ENCODE measurements around the gene GALK1. TPM values are rescaled to one million over a fixed set of nuclear protein-coding genes. Genes with fewer than 3 reads are reported as not detected.

The GALK1 gene
- total and polyA plus RNA-seq, 9 of the 15 experiments (the other 6 are each of a cell fraction or from before 2014, with no cell fraction given): 0.45 to 51.6 (median 17.4) TPM

DNA sequence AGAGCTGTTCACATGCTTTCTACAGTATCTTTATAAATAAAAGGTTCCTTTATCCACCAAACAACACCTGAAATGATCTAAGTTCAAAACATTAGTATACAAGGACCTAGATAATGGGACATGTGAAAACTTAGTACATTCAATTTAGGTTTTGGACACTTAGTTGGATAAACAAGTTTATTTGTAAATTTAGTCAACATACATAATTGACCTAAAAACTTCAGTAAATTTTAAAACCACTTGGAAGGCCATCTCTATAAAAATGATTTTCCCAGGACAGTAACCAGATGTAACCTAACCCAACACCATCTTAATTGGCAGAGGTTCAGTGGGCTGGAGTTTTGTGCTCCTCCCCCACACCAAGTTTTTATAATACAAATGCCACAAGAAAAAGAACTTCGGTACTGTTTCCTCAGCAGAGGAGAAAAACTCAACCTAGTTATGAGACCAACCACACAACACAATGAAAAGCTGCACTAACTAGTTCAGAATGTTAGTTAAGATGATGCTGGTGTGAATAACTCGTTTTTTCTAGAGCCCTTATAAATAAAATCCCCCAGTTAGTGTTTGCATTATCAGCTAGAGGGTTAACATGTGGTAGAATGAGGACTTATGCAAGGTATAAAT lies 12.4 kb upstream of the GALK1 start (continued):
- no peak for TF ChIP-seq CTCF (IDR thresholded peaks at IDR 0.05 in 2 of 3, conservative IDR thresholded peaks at IDR 0.05 in 1 of 3; ENCODE audit: insufficient read depth in 2 of 3, low read depth in 1 of 3, low read length in 3 of 3)
- TF ChIP-seq, protein P1, sequence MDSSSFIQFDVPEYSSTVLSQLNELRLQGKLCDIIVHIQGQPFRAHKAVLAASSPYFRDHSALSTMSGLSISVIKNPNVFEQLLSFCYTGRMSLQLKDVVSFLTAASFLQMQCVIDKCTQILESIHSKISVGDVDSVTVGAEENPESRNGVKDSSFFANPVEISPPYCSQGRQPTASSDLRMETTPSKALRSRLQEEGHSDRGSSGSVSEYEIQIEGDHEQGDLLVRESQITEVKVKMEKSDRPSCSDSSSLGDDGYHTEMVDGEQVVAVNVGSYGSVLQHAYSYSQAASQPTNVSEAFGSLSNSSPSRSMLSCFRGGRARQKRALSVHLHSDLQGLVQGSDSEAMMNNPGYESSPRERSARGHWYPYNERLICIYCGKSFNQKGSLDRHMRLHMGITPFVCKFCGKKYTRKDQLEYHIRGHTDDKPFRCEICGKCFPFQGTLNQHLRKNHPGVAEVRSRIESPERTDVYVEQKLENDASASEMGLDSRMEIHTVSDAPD (CRISPR knock-in tag; IDR thresholded peaks at IDR 0.05): no peak
- TF ChIP-seq NR2C1 (IDR thresholded peaks at IDR 0.05): no peak
- no peak for TF ChIP-seq NR2C1 (tag; IDR thresholded peaks at IDR 0.05)
- TF ChIP-seq RBFOX2 (IDR thresholded peaks at IDR 0.05; ENCODE audit: low read depth, low read length): peak; percentile 64
- no peak for TF ChIP-seq NCOA1 (IDR thresholded peaks at IDR 0.05; ENCODE audit: low read depth)
- TF ChIP-seq GTF2F1 (IDR thresholded peaks at IDR 0.05; ENCODE audit: low read depth, low read length): no peak
- no peak for TF ChIP-seq SIX5 (IDR thresholded peaks at IDR 0.05; ENCODE audit: borderline replicate concordance in 1 of 2, insufficient read depth in 1 of 2, low read depth in 1 of 2, low read length in 2 of 2)
- TF ChIP-seq CREB5 (CRISPR knock-in tag; IDR thresholded peaks at IDR 0.05): 0 out of 2 replicates have a peak, but pooled peaks have one; percentile 27
- TF ChIP-seq ZNF766 (CRISPR knock-in tag; conservative IDR thresholded peaks at IDR 0.05): no peak
- no peak for TF ChIP-seq ARHGAP35 (IDR thresholded peaks at IDR 0.05; ENCODE audit: partially characterized antibody)
- no peak for TF ChIP-seq XRCC5 (IDR thresholded peaks at IDR 0.05; ENCODE audit: low read depth, low read length)
- TF ChIP-seq ZFX (CRISPR knock-in tag; IDR thresholded peaks at IDR 0.05): peak; percentile 60; the same call in 1 of the 2 replicates
- TF ChIP-seq KDM2B (CRISPR knock-in tag; IDR thresholded peaks at IDR 0.05): no peak
- TF ChIP-seq RFX1 (IDR thresholded peaks at IDR 0.05): no peak

Measured in K562 (cell line).